Neural progenitor cell (in vitro differentiated cells): ENCODE data around the gene ARHGAP22.

ENCODE experiments used
- EZH2 ChIP-seq: fragments of 200-600 bp; sonication (generic); IDR thresholded peaks from 2 replicates; pipeline ENCODE4 v1.6.1; 2017; ENCODE audit warnings: antibody characterized with exemption, mild to moderate bottlenecking, moderate library complexity
- EZH2phosphoT487 ChIP-seq: fragments of 200-600 bp; sonication (generic); IDR thresholded peaks from 2 replicates; pipeline ENCODE4 v1.6.1; 2017; ENCODE audit warnings: antibody characterized with exemption

DNA sequence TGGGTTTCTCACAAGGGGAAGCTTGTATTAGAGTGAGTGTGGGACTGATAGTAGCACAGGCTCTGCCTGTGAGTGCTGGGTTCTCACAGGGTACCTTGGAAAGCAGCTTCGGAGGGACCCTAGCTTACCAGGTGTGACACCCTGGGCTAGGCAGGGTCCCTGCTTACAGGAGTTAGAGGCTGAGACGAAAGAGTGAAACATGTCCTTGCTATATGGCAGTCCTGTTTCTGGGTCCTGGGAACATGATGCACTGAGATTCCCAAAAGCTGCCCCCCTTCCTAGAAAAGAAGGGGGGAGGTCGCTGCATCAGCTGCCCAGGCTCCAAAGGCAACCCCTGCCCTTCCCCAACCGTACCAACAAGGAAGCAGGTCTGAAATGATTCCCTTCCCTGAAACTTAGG is 6.3 kb upstream of the ARHGAP22 start:
- TF ChIP-seq EZH2phosphoT487, result no peak
- TF ChIP-seq EZH2, result no peak
